Liver (tissue), 9 donors: ENCODE measurements around the gene LRGUK. TPM values are rescaled to one million over a fixed set of nuclear protein-coding genes. Genes with fewer than 3 reads are reported as not detected.

Source experiments
- DNase-seq: peaks from one replicate; pipeline ENCODE4 v3.0.0-alpha.2; 2017; ENCODE audit warnings: low spot score
- H3K27ac ChIP-seq, 2 donors: one replicate each; pipeline ENCODE4 v1.7.0; 2013; ENCODE audit warnings: inconsistent platforms in 2 of 2, low read length in 2 of 2, control low read depth in 1 of 2, low read depth in 1 of 2, mild to moderate bottlenecking in 1 of 2
- H3K27me3 ChIP-seq, 4 donors: one replicate each; pipeline versions ENCODE4 v1.6.1 to v1.7.0; 2013; ENCODE audit warnings: low read length in 3 of 4, inconsistent platforms in 1 of 4, mild to moderate bottlenecking in 1 of 4, moderate library complexity in 1 of 4; ENCODE audit not compliant: control insufficient read depth in 4 of 4, insufficient read depth in 4 of 4
- H3K36me3 ChIP-seq, 4 donors: one replicate each; pipeline versions ENCODE4 v1.6.1 to v1.7.0; 2013; ENCODE audit warnings: low read length in 3 of 4, mild to moderate bottlenecking in 3 of 4, low read depth in 1 of 4, moderate library complexity in 1 of 4; ENCODE audit not compliant: control insufficient read depth in 4 of 4, insufficient read depth in 3 of 4
- H3K4me1 ChIP-seq, 4 donors: one replicate each; pipeline versions ENCODE4 v1.6.1 to v1.7.0; 2013; ENCODE audit warnings: low read length in 3 of 4, mild to moderate bottlenecking in 3 of 4, moderate library complexity in 1 of 4; ENCODE audit not compliant: control insufficient read depth in 4 of 4, insufficient read depth in 4 of 4
- H3K4me3 ChIP-seq, 3 donors: one replicate each; pipeline versions ENCODE4 v1.6.1 to v1.7.0; 2013; ENCODE audit warnings: low read length in 3 of 3, control low read depth in 1 of 3, low read depth in 1 of 3, mild to moderate bottlenecking in 1 of 3
- H3K9ac ChIP-seq, 2 donors: one replicate each; pipeline ENCODE4 v1.7.0; 2013; ENCODE audit warnings: low read length in 2 of 2, mild to moderate bottlenecking in 2 of 2, moderate library complexity in 2 of 2, control low read depth in 1 of 2, low read depth in 1 of 2
- H3K9me3 ChIP-seq, 4 donors: one replicate each; pipeline versions ENCODE4 v1.6.1 to v1.7.0; 2013; ENCODE audit warnings: low read length in 3 of 4; ENCODE audit not compliant: control insufficient read depth in 4 of 4
- EGR1 ChIP-seq, 2 donors: IDR thresholded peaks; 2 replicates each; pipeline ENCODE4 v1.6.1; 2016 to 2018; ENCODE audit warnings: antibody characterized with exemption in 2 of 2, low read depth in 2 of 2
- FOXA1 ChIP-seq: IDR thresholded peaks from 2 replicates; pipeline ENCODE4 v1.6.1; 2016; ENCODE audit warnings: antibody characterized with exemption
- FOXA2 ChIP-seq: IDR thresholded peaks from 2 replicates; pipeline ENCODE4 v1.6.1; 2016; ENCODE audit warnings: antibody characterized with exemption
- GABPA ChIP-seq, 2 donors: IDR thresholded peaks in 1 of 2; conservative IDR thresholded peaks in 1 of 2; 2 replicates each; pipeline ENCODE4 v1.6.1; 2016; ENCODE audit warnings: antibody characterized with exemption in 2 of 2, mild to moderate bottlenecking in 1 of 2, moderate library complexity in 1 of 2
- HNF4A ChIP-seq, 2 donors: conservative IDR thresholded peaks; 2 replicates each; pipeline ENCODE4 v1.6.1; 2016; ENCODE audit warnings: antibody characterized with exemption in 2 of 2, mild to moderate bottlenecking in 2 of 2
- HNF4G ChIP-seq: IDR thresholded peaks from 2 replicates; pipeline ENCODE4 v1.6.1; 2016; ENCODE audit warnings: antibody characterized with exemption
- JUND ChIP-seq, 2 donors: IDR thresholded peaks; 2 replicates each; pipeline ENCODE4 v1.6.1; 2016; ENCODE audit warnings: antibody characterized with exemption in 2 of 2
- NR2F2 ChIP-seq: IDR thresholded peaks from 2 replicates; pipeline ENCODE4 v1.6.1; 2016; ENCODE audit warnings: antibody characterized with exemption
- RAD21 ChIP-seq, 2 donors: IDR thresholded peaks; 2 replicates each; pipeline ENCODE4 v1.6.1; 2016; ENCODE audit warnings: antibody characterized with exemption in 2 of 2, mild to moderate bottlenecking in 2 of 2
- RXRA ChIP-seq, 2 donors: IDR thresholded peaks; 2 replicates each; pipeline ENCODE4 v1.6.1; 2017 to 2018; ENCODE audit warnings: antibody characterized with exemption in 2 of 2, mild to moderate bottlenecking in 1 of 2
- SP1 ChIP-seq: IDR thresholded peaks from 2 replicates; pipeline ENCODE4 v1.6.1; 2018; ENCODE audit warnings: antibody characterized with exemption, mild to moderate bottlenecking
- TAF1 ChIP-seq: conservative IDR thresholded peaks from 2 replicates; pipeline ENCODE4 v1.6.1; 2016; ENCODE audit warnings: antibody characterized with exemption, mild to moderate bottlenecking
- YY1 ChIP-seq: IDR thresholded peaks from 2 replicates; pipeline ENCODE4 v1.6.1; 2016; ENCODE audit warnings: antibody characterized with exemption, mild to moderate bottlenecking
- WGBS: extraction: QIAGEN DNeasy Blood & Tissue Kit; methylation state at CpG from one replicate; pipeline ENCODE4 v1.1.7; 2013; 5-methylcytosine and 5-hydroxymethylcytosine counted together
- polyA plus RNA-seq, 2 donors: library from polyadenylated mRNA; stranded (reverse) in 1 of 2; unstranded in 1 of 2; fragments of 200-250 nt in 1 of 2; fragments of >200 nt in 1 of 2; fragmentation: Nextera tagmentation in 1 of 2; extraction: Ambion mirVana in 1 of 2; gene quantifications; one replicate each; pipeline versions ENCODE4 v1.2.1 to v1.2.3, GENCODE V29; 2013 to 2015
- total RNA-seq, 2 donors: library from RNA; depleted of rRNA; stranded (reverse); fragments of >200 nt; gene quantifications; one replicate each; pipeline ENCODE4 v1.2.3, GENCODE V29; 2014
- TF ChIP-seq, protein P1 (sequence below): IDR thresholded peaks from 2 replicates; pipeline ENCODE4 v1.6.1; 2016; ENCODE audit warnings: antibody characterized with exemption
- TF ChIP-seq, protein P2 (sequence below): IDR thresholded peaks from 2 replicates; pipeline ENCODE4 v1.6.1; 2016; ENCODE audit warnings: antibody characterized with exemption
- TF ChIP-seq, protein P3 (sequence below): IDR thresholded peaks from 2 replicates; pipeline ENCODE4 v1.6.1; 2016; ENCODE audit warnings: antibody characterized with exemption
- TF ChIP-seq, protein P4 (sequence below): IDR thresholded peaks from 2 replicates; pipeline ENCODE4 v1.6.1; 2016; ENCODE audit warnings: antibody characterized with exemption, mild to moderate bottlenecking
- TF ChIP-seq, protein P5 (sequence below): fragments of 150-350 bp; IDR thresholded peaks from 2 replicates; pipeline ENCODE4 v1.5.1; 2017; ENCODE audit warnings: improper control_type of control experiment, low read depth, low read length; ENCODE audit not compliant: missing input control
- donor health status: healthy.
- donor health status: healthy.
- donor health status: healthy.
- donor health status: healthy.
- donor health status: healthy.

The LRGUK gene
- total and polyA plus RNA-seq, 4 donors: 0.03 to 0.50 (median 0.12) TPM

DNA sequence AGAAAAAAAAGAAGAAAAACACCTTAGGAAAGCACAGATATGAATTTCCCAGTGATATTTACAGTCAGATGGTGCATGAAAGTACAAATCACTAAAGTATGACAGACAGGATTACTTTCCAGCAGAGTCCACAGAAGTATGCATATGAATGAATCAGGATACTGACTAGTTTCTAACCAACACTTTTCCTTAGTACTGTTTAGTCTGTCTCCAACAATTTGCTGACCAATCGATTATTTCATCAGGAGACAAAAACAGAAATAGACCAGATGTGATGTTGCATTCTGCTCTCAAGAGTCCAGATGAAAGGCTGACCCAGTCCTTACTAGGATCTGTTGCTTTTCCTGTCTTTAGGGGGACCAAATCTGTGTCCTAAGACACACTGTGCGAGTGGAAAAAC lies 175.0 kb downstream of the LRGUK start:
- TF ChIP-seq SP1: no peak
- TF ChIP-seq EGR1 (IDR thresholded peaks at IDR 0.05; ENCODE audit: low read depth in 2 of 2): no peak
- TF ChIP-seq, protein P1, sequence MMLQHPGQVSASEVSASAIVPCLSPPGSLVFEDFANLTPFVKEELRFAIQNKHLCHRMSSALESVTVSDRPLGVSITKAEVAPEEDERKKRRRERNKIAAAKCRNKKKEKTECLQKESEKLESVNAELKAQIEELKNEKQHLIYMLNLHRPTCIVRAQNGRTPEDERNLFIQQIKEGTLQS: no peak
- TF ChIP-seq HNF4G: no peak
- TF ChIP-seq, protein P2, sequence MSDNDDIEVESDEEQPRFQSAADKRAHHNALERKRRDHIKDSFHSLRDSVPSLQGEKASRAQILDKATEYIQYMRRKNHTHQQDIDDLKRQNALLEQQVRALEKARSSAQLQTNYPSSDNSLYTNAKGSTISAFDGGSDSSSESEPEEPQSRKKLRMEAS: no peak
- no peak for TF ChIP-seq GABPA (IDR thresholded peaks at IDR 0.05 in 1 of 2, conservative IDR thresholded peaks at IDR 0.05 in 1 of 2)
- no peak for TF ChIP-seq YY1
- TF ChIP-seq, protein P3, sequence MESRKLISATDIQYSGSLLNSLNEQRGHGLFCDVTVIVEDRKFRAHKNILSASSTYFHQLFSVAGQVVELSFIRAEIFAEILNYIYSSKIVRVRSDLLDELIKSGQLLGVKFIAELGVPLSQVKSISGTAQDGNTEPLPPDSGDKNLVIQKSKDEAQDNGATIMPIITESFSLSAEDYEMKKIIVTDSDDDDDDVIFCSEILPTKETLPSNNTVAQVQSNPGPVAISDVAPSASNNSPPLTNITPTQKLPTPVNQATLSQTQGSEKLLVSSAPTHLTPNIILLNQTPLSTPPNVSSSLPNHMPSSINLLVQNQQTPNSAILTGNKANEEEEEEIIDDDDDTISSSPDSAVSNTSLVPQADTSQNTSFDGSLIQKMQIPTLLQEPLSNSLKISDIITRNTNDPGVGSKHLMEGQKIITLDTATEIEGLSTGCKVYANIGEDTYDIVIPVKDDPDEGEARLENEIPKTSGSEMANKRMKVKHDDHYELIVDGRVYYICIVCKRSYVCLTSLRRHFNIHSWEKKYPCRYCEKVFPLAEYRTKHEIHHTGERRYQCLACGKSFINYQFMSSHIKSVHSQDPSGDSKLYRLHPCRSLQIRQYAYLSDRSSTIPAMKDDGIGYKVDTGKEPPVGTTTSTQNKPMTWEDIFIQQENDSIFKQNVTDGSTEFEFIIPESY: no peak
- TF ChIP-seq JUND (IDR thresholded peaks at IDR 0.05): no peak
- no peak for TF ChIP-seq HNF4A (conservative IDR thresholded peaks at IDR 0.05)
- no peak for TF ChIP-seq FOXA2
- TF ChIP-seq, protein P4, sequence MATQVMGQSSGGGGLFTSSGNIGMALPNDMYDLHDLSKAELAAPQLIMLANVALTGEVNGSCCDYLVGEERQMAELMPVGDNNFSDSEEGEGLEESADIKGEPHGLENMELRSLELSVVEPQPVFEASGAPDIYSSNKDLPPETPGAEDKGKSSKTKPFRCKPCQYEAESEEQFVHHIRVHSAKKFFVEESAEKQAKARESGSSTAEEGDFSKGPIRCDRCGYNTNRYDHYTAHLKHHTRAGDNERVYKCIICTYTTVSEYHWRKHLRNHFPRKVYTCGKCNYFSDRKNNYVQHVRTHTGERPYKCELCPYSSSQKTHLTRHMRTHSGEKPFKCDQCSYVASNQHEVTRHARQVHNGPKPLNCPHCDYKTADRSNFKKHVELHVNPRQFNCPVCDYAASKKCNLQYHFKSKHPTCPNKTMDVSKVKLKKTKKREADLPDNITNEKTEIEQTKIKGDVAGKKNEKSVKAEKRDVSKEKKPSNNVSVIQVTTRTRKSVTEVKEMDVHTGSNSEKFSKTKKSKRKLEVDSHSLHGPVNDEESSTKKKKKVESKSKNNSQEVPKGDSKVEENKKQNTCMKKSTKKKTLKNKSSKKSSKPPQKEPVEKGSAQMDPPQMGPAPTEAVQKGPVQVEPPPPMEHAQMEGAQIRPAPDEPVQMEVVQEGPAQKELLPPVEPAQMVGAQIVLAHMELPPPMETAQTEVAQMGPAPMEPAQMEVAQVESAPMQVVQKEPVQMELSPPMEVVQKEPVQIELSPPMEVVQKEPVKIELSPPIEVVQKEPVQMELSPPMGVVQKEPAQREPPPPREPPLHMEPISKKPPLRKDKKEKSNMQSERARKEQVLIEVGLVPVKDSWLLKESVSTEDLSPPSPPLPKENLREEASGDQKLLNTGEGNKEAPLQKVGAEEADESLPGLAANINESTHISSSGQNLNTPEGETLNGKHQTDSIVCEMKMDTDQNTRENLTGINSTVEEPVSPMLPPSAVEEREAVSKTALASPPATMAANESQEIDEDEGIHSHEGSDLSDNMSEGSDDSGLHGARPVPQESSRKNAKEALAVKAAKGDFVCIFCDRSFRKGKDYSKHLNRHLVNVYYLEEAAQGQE: no peak
- TF ChIP-seq TAF1: no peak
- TF ChIP-seq, protein P5, sequence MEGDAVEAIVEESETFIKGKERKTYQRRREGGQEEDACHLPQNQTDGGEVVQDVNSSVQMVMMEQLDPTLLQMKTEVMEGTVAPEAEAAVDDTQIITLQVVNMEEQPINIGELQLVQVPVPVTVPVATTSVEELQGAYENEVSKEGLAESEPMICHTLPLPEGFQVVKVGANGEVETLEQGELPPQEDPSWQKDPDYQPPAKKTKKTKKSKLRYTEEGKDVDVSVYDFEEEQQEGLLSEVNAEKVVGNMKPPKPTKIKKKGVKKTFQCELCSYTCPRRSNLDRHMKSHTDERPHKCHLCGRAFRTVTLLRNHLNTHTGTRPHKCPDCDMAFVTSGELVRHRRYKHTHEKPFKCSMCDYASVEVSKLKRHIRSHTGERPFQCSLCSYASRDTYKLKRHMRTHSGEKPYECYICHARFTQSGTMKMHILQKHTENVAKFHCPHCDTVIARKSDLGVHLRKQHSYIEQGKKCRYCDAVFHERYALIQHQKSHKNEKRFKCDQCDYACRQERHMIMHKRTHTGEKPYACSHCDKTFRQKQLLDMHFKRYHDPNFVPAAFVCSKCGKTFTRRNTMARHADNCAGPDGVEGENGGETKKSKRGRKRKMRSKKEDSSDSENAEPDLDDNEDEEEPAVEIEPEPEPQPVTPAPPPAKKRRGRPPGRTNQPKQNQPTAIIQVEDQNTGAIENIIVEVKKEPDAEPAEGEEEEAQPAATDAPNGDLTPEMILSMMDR: no peak
- TF ChIP-seq RAD21 (IDR thresholded peaks at IDR 0.05): no peak
- Histone ChIP-seq H3K36me3 (peaks cover 9 to 41% (median 37%) of the 10 kb centered on the region in 4 donors), H3K9ac (no peak overlapping the region), H3K4me1 (no peaks in the 10 kb centered on the region), H3K27ac (no peak overlapping the region), H3K27me3 (no peaks in the 10 kb centered on the region), H3K9me3 (no peaks in the 10 kb centered on the region), H3K4me3 (no peak overlapping the region)
- 90% methylated on average over 2 of the region's 2 CpGs for WGBS
- no peak for DNase-seq

DNA sequence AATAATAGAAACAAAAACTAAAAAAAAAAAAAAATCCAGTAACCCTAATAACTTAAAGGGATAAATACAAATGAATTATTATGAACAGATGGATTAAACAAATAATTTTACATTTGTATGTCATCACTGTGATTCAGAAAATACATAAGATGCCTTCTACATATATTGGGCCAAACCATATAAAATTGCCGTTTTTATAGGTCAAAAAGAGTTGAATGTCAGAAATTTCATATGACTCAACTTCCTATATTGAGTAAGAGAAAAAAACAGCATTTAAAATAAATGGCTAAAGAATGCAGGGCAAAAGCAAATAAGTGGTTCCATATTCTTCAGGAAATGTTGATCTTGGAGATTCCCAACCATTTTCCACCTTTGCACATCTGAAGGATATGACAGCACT lies 180.2 kb downstream of the LRGUK start:
- H3K4me3 ChIP-seq: no peak overlapping the region
- H3K9me3 ChIP-seq: no peaks in the 10 kb centered on the region
- H3K36me3 ChIP-seq: peaks cover 4 to 21% (median 16%) of the 10 kb centered on the region in 4 donors
- WGBS: 88% methylated on average over 1 of the region's 1 CpG
- DNase-seq: no peak
- H3K27me3 ChIP-seq: no peaks in the 10 kb centered on the region
- no peak overlapping the region for H3K9ac ChIP-seq
- no peak overlapping the region for H3K27ac ChIP-seq
- no peaks in the 10 kb centered on the region for H3K4me1 ChIP-seq
- no peak for TF ChIP-seq SP1
- no peak for TF ChIP-seq TAF1
- no peak for TF ChIP-seq JUND (IDR thresholded peaks at IDR 0.05)
- TF ChIP-seq, protein P2: no peak
- no peak for TF ChIP-seq NR2F2
- TF ChIP-seq HNF4G: no peak
- no peak for TF ChIP-seq YY1
- TF ChIP-seq RXRA (IDR thresholded peaks at IDR 0.05): no peak
- TF ChIP-seq FOXA1: no peak
- TF ChIP-seq RAD21 (IDR thresholded peaks at IDR 0.05): no peak
- TF ChIP-seq, protein P1: no peak
- TF ChIP-seq EGR1 (IDR thresholded peaks at IDR 0.05; ENCODE audit: low read depth in 2 of 2): no peak
- TF ChIP-seq FOXA2: no peak
- TF ChIP-seq GABPA (IDR thresholded peaks at IDR 0.05 in 1 of 2, conservative IDR thresholded peaks at IDR 0.05 in 1 of 2): no peak
- TF ChIP-seq HNF4A (conservative IDR thresholded peaks at IDR 0.05): no peak
- TF ChIP-seq, protein P5: no peak
